Measurements from ENCODE around the gene KIF14.
"Not testable (repeated sequence)": the region's sequence is repeated elsewhere in the genome, so short reads cannot be mapped to it uniquely, and the experiment has no call there.

Gene KIF14

GRCh38 chr1:200634261-200635122, 13.9 kb upstream of the KIF14 start:
- DNase-seq (ENCODE audit: low read depth): no peak

GRCh38 chr1:200631375-200631774, 10.8 kb upstream of the KIF14 start:
- no peak for DNase-seq (ENCODE audit: low read depth)

- not testable (repeated sequence) for DNase-seq (ENCODE audit: low read depth)
Observed at GRCh38 chr1:200630515-200630899, 10.0 kb upstream of the KIF14 start.

DNA sequence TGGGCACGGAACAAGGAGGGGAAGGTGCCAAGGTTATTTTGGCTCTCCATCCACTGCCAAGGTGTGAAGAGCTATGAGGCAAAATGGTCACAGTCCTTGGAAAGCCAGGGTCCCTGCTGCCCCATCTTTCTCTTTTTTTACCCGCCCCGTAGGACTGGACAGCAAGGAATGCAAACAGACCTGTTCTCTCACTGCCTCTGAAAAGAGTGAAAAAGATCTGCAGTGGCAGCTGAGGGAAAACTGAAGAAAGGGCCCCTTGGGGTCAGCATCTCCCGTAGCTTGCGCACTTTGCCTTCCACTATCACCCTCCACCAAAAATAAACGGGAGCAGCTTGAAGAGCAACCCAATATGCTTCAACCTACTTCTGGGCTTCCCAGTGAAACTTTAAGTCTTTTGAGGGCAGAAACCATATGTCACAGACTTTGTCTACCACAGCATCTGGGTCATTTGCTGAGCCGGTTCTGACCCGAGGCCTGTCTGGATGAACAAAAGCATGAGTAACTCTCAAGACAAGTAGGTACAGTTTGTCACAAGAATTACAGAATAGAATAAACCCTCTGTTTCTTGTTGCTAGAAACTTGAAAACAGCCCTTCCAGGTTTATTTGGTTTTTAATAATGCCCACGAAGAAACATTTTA, 9.4 kb upstream of the KIF14 start:
- DNase-seq (ENCODE audit: low read depth): no peak

- no peak for DNase-seq (ENCODE audit: low read depth)
Observed at GRCh38 chr1:200628223-200628881, 7.8 kb upstream of the KIF14 start.

GRCh38 chr1:200627575-200628222, 7.1 kb upstream of the KIF14 start:
- no peak for DNase-seq (ENCODE audit: low read depth)

- no peak for DNase-seq (ENCODE audit: low read depth)
Observed at GRCh38 chr1:200626853-200627534, 6.4 kb upstream of the KIF14 start.

- DNase-seq (ENCODE audit: low read depth): no peak
Observed at GRCh38 chr1:200625381-200625824, 4.9 kb upstream of the KIF14 start.

DNA sequence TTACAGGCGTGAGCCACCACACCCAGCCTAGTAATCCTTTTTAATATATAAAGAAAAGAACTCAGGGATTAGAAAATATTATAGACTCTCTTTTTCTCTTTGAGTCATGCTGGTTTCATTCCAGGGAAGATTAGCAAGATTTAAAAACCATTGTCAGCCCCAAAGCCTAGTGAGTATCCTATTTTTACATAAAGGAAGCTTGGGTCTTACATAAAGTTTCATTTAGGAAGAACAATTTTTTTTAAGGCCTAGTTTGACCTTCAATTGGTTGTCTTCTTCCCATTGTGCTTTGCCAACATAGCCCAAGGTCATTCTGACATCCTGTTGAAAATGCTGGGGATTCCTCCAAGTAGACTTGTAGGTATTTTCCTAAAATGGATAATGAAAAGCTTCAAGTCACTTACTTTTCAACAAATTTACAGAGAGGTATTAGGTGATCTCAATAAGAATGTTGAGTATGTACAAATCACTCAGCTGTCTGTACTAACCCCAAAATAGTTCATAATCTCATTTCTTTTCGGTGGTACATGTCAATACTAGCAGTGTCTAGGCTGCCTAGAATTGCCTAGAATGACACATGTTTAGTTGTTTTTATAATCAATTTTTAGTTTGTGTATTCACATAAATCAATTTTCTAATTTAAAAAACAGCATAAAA, 4.3 kb upstream of the KIF14 start:
- no peak for DNase-seq (ENCODE audit: low read depth)

DNA sequence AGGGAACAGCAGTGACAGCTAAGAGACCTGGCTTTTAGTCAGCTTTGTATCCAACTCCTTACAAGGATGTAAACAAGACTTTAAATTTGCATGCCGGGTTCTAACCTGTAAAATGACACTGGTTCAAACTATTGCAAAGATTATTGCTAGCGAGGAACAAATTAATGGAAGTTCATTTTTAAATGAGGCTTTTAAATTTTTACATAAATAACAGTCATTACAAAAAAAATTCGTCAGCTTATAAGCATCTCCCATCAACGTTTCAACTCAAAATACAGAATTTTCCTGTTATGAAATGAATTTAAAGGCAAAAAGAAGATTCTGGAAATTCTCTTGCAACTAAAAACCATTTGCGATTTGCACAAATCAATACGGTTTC, 668 bp downstream of the KIF14 start:
- no peak for DNase-seq (ENCODE audit: low read depth)

- peak; percentile 32 for DNase-seq (ENCODE audit: low read depth)
Observed at GRCh38 chr1:200610846-200611245, 9.7 kb downstream of the KIF14 start.

GRCh38 chr1:200602632-200603031, 17.9 kb downstream of the KIF14 start:
- no peak for DNase-seq (ENCODE audit: low read depth)

DNA sequence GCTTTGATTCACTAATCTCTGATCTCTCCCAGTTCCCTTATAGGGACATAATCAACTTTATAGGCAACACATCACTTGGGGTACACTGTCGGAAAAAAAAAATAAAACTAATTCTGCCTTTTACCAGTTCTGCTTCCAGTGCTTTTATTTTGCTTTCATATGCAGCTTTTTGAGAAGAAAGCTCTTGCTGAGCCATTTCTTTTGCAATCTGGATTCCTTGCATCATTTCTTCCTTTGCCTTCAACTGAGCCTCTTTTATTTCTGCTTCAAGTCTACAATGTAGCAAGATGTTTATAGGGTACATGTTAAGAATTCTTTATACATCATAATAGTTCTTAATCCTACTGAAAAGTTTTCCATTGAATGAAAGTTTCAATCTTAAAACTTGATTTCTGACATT, 30.6 kb downstream of the KIF14 start:
- no peak for DNase-seq (ENCODE audit: low read depth)

GRCh38 chr1:200588698-200589097, 31.9 kb downstream of the KIF14 start:
- no peak for DNase-seq (ENCODE audit: low read depth)

GRCh38 chr1:200564319-200564718, 56.2 kb downstream of the KIF14 start:
- DNase-seq (ENCODE audit: low read depth): no peak

GRCh38 chr1:200561856-200562214, 58.7 kb downstream of the KIF14 start:
- DNase-seq (ENCODE audit: low read depth): no peak

DNA sequence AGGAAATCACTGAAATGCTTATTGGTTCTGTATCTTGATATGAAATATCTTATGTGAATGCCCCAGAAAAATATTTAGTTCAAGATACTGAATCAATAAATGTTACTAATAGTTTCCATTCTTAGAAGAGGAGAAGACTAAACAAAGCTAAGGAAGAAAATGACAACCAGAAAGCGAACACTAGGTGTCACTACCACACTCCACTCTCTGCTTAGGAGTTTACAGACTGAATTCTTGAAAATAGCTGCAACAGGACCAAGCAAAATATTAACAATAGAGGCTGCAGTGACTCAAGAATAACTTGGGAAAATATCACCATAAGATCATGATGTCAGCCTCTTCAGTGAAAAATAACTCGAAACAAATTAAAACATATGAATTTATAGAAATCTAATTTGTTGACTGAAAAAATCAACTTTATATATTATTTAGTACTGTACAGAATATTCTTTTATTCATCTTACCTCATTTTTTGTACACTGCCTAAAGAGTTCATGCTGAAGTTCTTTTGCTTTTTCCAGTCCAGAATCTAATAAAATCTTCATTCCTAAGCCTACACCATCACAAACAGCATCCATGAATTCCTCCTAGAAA, 61.6 kb downstream of the KIF14 start:
- peak; percentile 21 for DNase-seq (ENCODE audit: low read depth)

- no peak for DNase-seq (ENCODE audit: low read depth)
Observed at GRCh38 chr1:200556002-200556401, 64.5 kb downstream of the KIF14 start.

DNA sequence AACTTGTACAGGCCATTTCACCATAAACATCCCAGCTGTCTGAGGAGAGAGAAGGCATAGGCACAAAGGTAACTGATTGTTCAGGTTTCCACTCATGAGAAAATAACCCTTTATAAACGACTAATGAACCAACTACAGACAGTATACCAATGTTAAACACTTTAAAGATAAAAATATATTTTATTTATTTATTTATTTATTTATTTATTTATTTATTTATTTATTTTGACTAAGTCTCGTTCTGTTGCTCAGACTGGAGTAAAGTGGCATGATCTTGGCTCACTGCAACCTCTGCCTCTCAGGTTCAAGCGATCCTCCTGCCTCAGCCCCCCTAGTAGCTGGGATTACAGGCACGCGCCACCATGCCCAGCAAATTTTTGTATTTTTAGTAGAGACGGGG, 67.8 kb downstream of the KIF14 start:
- not testable (repeated sequence) for DNase-seq (ENCODE audit: low read depth)

DNA sequence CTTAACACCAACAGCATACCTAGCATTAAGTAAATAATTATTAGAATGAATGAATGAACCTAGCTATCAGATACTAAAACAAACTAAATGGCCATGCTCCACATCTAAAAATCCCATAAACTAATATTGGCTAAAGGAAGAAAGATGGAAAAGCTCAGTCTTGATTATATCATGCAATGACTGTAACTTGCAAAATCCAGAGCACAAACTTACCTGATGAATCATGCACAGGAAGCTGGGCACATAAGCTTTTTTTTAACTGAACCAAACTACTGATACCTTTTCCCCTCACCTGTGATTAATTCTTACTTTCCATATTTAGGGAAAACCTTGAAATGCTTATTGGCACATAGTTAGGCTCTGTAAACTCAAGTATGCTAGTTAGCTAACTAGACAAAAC, 70.2 kb downstream of the KIF14 start:
- DNase-seq (ENCODE audit: low read depth): no peak

GRCh38 chr1:200547386-200547785, 73.2 kb downstream of the KIF14 start:
- no peak for DNase-seq (ENCODE audit: low read depth)
